HG03039 (cell line): ENCODE data around the gene DTX4.
A peak's percentile ranks its signal among the peaks of the same experiment; 100 is the strongest.

Experiments
- ATAC-seq: cut with Tn5 transposase; IDR thresholded peaks from one replicate; pipeline ENCODE4 v1.9.1; 2021; ENCODE audit warnings: mild to moderate bottlenecking, moderate library complexity; ENCODE audit not compliant: unreplicated experiment

DTX4 gene

GRCh38 chr11:59172345-59173079, 580 bp downstream of the DTX4 start:
- ATAC-seq = peak; percentile 29

GRCh38 chr11:59173080-59173963, 1.4 kb downstream of the DTX4 start:
- ATAC-seq = no peak

GRCh38 chr11:59173964-59174663, 2.2 kb downstream of the DTX4 start:
- ATAC-seq = no peak

GRCh38 chr11:59174664-59175033, 2.7 kb downstream of the DTX4 start:
- ATAC-seq = no peak

- no peak for ATAC-seq
These were observed 3.2 kb downstream of the DTX4 start for GRCh38 chr11:59175091-59175501.

GRCh38 chr11:59176330-59176729, 4.4 kb downstream of the DTX4 start:
- ATAC-seq = no peak

- no peak for ATAC-seq
These were observed 6.5 kb downstream of the DTX4 start for GRCh38 chr11:59178402-59178801.

GRCh38 chr11:59179121-59179520, 7.2 kb downstream of the DTX4 start:
- no peak for ATAC-seq

GRCh38 chr11:59180168-59180776, 8.3 kb downstream of the DTX4 start:
- no peak for ATAC-seq

- ATAC-seq = no peak
These were observed 9.0 kb downstream of the DTX4 start for GRCh38 chr11:59180907-59181306.

- no peak for ATAC-seq
These were observed 10.0 kb downstream of the DTX4 start for GRCh38 chr11:59181746-59182456.

- no peak for ATAC-seq
These were observed 10.7 kb downstream of the DTX4 start for GRCh38 chr11:59182457-59183151.

- ATAC-seq = no peak
These were observed 11.8 kb downstream of the DTX4 start for GRCh38 chr11:59183771-59184170.

GRCh38 chr11:59184691-59185339, 12.9 kb downstream of the DTX4 start:
- ATAC-seq = no peak

- no peak for ATAC-seq
These were observed 13.5 kb downstream of the DTX4 start for GRCh38 chr11:59185386-59185945.

GRCh38 chr11:59186130-59186594, 14.2 kb downstream of the DTX4 start:
- ATAC-seq = no peak

- ATAC-seq = no peak
These were observed 15.1 kb downstream of the DTX4 start for GRCh38 chr11:59187035-59187434.

GRCh38 chr11:59187587-59187986, 15.7 kb downstream of the DTX4 start:
- no peak for ATAC-seq

- no peak for ATAC-seq
These were observed 17.0 kb downstream of the DTX4 start for GRCh38 chr11:59188954-59189353.
